C4-2B (cell line): ENCODE measurements around the gene UBE2Q2.

Source experiments
- ZFX ChIP-seq: fragments of 450-650 bp; IDR thresholded peaks from 2 replicates; pipeline ENCODE4 v1.6.1; 2017
- TF ChIP-seq, protein P1 (sequence below): fragments of 450-650 bp; conservative IDR thresholded peaks from 2 replicates; pipeline ENCODE4 v1.5.1; 2017; ENCODE audit warnings: mild to moderate bottlenecking

DNA sequence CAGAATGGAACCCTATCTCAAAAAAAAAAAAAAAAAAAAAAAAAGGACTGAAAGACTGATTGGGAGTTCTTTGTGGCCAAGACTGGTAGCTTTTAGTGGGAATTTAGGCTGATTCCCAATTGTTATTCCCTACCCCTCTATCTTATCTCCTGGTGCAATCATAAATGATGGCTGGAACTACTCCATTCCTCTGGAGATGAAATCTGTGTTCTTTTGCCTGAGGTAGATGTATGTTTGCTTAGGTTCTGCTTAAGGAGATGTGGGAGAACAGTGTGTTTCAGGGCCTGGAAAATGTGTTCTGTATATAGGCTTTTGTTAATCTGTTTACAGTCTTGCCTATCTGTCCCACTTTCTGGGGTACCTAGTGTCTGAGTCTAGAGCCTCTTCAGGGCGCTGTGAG is 19.5 kb downstream of the UBE2Q2 start:
- TF ChIP-seq, protein P1, sequence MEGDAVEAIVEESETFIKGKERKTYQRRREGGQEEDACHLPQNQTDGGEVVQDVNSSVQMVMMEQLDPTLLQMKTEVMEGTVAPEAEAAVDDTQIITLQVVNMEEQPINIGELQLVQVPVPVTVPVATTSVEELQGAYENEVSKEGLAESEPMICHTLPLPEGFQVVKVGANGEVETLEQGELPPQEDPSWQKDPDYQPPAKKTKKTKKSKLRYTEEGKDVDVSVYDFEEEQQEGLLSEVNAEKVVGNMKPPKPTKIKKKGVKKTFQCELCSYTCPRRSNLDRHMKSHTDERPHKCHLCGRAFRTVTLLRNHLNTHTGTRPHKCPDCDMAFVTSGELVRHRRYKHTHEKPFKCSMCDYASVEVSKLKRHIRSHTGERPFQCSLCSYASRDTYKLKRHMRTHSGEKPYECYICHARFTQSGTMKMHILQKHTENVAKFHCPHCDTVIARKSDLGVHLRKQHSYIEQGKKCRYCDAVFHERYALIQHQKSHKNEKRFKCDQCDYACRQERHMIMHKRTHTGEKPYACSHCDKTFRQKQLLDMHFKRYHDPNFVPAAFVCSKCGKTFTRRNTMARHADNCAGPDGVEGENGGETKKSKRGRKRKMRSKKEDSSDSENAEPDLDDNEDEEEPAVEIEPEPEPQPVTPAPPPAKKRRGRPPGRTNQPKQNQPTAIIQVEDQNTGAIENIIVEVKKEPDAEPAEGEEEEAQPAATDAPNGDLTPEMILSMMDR, result no peak
- TF ChIP-seq ZFX, result no peak
